Non-pigmented ciliary epithelial cell (primary cell): Measurements from ENCODE around the gene IFI6.

Experiments
- DNase-seq: peaks from one replicate; pipeline ENCODE4 v3.0.0-alpha.2; 2010; ENCODE audit warnings: low read depth

The IFI6 gene

DNA sequence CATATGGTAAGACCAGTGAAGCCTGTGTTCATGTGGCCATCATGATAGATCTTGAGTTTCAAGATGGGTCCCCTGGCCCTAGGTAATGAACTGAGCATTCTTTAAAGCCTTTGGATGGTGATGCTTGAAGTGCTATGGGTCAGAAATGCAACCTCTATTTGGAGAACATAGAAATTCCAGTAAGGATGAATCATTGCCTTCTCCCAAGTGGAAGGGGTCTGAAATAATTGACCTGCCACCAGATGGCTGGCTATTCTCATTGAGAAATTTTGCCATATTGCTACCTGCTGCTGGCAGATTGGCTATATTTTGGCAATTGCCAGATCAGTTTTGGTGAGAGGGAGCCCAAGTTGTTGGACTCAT lies 739 bp upstream of the IFI6 start:
- DNase-seq, result no peak

DNA sequence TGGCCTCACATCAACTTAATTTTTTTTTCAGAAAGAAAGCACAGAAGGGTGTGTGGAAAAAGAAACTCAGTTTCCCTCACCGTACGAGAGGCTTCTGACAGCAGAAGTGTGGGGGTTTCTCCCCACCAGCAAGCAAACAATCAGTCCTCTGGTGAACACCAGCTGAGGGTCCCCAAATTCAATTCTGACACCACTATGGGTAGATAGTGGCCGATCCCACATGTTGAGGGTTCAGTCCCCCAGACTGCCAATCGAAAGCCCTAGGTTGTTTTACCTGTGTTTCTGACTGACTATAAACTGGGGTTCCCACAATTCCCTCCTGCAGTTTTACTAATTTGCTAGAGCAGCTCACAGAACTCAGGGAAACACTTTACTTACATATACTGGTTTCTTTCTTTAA lies 2.1 kb downstream of the IFI6 start:
- DNase-seq, result no peak

DNA sequence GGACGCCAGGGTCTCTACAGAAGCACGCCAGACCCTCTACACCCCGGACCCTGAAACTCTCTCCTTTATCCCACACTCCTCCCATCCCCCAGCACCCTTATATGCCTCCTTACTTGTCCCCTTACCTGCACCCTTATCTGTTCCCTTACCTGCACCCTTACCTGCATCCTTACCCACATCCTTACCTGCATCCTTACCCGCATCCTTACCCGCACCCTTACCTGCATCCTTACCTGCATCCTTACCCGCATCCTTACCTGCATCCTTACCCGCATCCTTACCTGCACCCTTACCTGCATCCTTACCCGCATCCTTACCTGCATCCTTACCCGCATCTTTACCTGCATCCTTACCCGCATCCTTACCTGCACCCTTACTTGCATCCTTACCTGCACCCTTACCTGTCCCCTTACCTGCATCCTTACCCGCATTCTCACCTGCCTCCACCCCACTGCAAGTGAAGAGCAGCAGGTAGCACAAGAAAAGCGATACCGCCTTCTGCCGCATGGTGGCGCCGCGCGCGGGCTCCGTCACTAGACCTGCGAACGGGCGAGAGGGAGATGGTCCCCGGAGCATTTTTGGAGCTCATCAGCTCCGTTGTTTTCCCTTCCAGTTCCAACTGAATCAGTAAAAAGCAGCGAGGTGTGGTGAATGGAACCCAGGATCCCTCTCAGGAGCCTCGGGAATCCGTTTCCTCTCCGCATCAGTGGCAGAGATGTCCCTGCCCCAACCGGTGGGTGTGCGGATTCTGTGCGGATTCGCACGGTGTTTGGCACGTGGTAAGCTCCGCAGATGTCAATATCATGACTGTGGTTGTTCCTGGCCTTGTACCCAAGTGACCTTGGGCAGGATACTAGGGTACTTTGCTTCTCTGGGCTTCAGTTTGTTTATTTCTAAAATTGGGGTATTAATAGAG lies 2.9 kb downstream of the IFI6 start:
- DNase-seq, result no peak

DNA sequence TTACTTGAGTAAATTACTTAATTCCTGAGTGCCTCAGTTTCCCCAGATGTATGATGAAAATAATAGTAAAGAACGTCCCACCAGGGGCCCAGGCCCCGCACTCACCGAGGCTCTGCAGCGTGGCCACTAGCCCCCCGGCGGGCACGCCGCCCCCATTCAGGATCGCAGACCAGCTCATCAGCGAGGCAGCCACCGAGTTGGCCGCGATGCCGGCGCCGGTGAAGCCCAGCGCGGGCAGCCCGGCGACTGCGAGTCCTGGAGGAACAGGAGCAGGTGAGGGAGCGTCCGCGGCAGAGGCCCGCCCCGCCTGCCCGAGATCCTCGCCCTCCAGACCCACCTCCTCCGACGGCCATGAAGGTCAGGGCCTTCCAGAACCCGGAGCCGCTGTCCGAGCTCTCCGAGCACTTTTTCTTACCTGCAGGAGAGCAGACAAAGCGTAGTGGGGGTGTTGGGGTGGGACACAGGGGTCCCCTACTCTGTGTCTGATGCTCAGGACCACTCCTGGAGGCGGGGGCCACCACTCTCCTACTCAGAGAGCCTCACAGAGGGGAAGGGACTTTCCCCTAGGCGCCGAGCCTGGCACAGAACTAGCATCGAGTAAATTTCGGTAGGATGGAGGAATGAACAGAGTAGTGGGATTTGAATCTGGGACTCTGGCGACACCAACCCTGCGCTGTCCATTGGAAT lies 3.7 kb downstream of the IFI6 start:
- DNase-seq, result no peak

DNA sequence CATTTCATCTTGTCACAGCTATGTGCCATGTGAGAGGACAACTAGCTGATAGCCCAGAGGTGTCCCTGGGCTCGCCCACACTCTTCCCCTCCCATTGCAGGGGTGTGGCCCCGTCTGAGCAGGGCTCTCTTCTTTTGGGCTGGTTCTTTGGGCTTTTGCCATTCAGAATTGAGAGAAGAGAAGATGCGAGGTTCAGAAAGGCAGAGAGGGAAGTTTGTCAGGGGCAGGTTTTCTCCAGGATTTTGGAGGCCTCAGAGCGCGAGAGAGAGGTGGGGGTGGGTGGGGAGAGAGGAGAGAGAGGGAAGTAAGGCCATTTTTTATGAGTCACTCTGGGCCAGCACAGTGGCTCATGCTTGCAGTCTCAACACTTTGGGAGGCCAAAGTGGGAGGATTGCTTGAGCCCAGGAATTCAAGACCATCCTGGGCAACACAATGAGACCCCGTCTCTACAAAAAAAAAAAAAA lies 5.2 kb downstream of the IFI6 start:
- DNase-seq, result no peak

DNA sequence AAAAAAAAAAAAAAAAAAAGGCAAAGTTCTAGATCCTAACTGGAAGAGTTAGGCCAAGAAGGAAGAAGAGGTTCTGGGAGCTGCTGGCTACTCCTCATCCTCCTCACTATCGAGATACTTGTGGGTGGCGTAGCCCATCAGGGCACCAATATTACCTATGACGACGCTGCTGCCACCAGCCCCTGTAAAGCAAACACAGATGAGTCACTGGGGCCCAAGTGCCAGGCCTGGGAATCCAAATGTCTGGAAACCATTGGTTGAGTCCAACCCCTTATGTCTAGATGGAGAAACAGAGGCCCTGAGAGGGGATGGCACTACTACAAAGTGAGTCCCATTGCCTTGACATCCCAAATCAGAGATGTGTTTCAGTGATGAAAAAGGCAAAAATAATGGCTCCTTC lies 5.7 kb downstream of the IFI6 start:
- no peak for DNase-seq

DNA sequence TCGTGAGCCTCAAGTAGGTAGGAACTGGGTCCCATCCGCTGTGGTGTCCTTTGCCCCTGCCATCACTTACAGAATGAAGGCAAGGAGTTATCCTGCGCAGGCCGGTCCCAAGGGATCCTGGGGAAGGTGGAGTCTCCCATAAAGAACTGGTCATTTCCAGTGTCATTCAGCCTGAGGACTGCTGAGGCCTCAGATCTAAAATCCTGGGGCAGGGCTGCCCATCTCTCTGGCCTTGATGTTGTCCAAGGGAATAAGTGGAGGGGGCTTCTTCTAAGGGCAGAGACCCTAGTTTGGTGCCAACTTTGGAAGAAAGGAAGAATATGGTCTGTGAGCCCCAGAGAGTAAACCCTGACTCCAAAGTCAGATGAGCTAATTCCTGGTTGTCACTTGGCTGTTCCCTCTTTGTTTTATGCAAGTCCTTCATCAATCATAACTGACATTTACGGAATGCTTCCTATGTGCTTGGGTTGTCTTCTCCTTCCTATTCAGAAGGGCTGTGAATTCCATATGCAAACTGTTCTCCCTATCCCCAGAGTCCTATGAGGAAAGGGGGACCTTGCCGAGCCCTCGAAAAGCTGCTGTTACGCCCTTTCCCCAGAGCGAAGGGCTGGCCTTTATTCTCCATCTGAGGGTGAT lies 6.9 kb downstream of the IFI6 start:
- no peak for DNase-seq

DNA sequence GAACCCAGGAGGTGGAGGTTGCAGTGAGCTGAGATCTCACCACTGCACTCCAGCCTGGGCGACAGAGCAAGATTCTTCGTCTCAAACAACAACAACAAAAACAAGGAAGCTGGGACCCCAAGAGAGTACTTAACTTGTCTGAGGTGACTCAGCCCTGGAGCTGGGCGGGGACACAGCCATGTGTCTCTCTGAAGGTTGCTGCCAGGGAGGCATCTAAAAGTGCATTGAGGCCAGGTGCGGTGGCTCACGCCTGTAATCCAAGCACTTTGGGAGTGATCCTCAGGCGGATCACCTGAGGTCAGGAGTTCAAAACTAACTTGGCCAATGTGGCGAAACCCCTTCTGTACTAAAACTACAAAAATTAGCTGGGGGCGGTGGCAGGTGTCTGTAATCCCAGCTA lies 7.7 kb downstream of the IFI6 start:
- no peak for DNase-seq

DNA sequence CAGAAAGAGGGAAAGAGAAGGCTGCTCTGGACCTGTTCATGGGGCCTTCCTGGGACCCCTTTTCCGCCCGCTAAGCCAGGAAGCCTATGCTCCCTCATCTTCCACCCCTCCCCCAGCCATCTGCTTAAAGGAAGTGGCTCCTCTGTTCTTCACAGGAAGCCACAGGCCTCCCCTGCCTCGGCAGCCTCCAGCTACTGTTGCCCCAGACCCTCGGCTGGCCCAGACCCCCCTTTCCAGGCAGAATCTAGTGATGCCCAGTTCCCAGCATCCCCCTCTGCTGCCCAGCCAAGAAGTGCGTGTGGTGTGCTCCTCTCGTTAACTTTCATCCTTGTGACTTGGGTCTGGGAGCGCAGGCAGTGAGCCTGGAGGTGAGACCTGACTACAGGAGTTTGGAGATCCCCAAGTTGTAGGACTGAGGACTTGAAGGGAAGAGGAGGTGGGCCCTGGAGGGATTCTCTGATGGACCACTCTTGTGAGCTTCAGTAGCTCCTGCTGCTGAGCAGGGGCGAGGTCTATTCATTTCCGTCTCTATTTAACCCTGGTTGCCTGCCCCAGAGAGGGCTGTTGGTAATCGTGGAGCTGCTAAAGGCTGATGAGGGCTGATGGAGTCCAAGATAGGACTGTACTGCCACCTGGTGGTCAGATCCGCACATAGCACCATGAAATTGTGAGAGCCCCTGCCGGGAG lies 9.1 kb downstream of the IFI6 start:
- DNase-seq, result no peak

DNA sequence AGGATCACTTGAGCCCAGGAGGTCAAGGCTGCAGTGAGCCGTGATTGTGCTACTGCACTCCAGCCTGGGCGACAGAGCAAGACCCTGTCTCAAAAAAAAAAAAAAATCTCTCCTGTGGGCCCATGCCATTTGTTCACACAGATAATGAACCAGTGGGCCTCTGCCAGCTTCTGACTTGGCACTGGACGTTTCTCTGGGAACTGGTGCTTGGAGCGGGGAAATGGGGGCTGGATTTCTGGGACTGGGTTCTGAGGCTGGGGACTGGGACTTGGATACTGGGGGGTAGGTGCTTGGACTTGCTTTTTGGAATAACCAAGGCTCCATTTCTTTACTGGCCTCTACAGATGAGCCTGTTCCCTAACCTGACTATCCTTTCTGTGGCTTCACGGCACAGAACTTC lies 9.7 kb downstream of the IFI6 start:
- DNase-seq, result no peak

DNA sequence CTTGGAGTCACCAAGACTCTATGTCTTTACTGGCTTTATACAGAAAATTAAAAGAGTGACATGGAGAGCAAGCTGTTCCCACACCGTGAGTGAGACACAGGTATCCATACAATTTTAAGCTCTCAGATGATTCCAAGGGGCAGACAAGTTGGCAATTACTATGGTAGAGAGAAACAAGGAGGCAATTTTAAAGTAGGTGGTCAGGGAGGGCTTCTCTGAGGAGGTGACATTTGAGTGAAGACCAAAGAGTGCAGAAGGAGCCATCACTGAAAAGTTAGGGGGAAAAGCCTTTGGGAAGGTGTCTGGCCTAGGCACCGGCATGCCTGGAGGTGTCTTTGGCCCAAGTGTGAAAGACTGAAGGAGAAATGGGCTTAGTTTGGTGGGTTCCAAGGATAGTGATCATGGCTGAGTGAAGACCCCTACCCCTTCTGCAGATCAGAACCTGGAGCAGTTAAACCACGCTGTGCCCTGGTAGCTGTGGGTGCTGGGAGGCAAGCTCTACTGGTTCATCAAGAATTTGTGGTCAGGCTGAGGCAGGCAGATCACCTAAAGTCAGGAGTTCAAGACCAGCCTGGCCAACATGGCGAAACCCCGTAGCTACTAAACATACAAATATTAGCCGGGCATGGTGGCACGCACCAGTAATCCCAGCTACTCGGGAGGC lies 10.4 kb downstream of the IFI6 start:
- DNase-seq, result no peak

DNA sequence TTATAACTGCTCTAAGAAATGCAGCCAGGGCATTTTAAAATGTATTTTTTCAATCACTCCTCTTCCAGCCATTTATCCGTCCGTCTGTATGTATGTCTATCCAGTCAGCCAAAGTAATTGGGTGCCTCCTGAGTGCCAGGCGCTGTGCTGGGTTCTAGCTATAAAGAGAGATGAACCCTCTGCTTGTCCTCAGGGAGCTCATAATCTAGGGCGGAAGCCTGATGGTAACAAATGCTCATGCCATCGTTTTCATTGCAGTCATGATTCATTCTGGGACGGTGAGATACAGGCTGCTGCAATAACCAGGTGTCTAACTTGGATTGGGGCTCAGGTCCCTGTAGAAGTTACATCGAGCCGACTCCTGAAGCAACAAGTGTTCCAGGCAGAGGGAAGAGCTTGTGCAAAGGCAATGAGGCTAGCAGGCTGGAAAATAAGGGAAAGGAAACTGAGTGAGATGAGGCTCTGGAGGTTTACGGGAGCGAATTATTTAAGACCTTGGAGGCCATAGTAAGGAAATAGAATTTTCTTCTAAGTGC lies 11.6 kb downstream of the IFI6 start:
- no peak for DNase-seq

DNA sequence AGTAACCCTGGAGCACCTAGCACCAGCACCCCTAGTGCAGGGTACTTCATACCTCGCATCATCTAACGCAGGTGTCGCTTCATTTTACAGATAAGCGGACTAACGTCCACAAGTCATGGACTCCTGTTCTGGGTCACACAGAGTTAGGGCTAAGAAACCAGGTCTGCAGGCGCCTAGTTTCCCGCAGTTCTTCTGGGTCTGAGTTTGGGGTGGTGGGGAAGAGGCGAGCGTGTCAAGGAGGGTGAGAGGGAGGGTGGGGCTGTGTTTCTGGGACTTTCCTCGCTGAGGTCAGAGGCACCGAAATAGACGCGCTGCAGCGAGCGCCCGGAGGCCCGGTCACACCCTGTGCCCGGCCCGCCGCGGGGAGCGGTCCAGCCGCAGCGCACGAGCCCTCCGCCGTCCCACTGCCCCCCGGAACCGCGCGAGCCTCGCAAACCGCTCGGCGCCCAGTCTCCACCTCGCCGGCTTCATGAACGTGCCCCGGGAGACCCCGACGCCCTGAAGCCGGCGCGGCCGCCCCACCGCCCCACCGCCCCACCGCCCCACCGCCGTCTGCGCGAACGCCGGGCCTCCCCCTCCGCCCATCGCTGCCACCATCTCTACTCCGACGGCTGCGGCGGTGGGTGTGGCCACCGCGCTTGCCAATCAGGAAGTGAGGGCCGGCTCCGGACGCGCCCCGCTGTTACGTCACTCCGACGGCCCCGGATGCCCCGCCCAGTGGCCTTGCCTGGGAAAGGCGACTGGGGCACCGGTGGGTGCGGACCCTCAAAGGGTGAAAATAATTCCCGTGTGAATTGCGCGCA lies 12.3 kb downstream of the IFI6 start:
- DNase-seq, result no peak

DNA sequence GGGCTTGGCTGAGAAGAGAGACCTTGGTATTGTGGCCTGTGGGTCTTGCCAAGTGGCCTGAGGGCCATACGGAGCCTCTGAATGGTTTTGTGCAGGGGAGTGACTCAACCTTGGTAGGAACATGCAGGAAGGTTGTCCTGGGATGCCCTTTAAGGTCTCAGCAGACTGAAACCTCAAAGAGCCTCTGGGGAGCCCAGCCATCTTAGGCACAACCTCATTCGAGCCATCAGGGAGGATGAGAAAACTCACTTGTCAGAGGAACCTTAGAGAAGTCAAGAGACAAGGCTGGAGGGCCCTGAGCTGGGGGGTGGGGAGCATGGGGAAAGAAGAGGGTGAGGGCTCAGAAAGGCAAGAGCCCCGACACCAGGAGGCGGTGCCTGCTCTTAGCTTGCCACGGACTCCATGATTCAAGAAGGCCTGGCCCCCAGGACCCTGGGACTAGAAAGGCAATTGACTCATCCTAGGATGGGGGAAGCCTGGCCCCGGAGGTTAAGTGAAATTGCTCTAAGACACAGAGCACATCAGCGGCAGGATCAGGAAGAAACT lies 13.0 kb downstream of the IFI6 start:
- no peak for DNase-seq

DNA sequence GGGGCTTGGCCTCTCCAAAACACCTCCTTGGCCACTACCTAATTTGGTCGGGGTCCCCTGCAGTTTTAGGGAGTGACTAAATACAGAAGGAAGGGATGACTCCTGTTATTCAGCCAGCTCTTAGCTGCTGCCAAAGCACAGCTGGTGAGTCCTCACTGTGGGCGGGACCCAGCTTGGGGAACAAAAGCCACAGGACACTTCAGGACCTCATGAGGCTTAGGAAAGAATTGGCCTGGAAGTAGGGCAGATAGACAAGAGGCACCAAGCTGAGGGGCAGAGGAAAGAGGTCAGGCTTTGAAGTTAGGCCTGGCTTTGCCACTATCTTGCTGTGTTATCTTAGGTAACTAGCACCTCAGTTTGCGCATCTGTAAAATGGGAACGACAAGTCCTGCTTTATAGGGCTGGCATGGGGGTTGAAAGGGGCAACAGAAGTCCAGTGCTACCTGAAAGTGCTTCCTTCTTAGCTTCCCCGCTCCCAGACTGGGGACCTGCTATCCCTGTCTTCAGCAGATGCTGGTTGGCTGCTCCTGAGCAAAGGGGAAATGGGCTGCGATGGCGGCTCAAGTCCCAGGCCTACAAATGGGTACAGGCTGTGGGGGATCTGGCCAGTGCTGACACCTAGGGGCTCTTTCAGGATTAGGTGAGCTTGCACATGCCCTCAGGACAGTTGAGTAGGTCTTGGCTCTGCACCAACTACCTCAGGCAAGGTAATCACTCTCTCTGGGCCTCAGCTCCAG lies 15.7 kb downstream of the IFI6 start:
- DNase-seq, result no peak

DNA sequence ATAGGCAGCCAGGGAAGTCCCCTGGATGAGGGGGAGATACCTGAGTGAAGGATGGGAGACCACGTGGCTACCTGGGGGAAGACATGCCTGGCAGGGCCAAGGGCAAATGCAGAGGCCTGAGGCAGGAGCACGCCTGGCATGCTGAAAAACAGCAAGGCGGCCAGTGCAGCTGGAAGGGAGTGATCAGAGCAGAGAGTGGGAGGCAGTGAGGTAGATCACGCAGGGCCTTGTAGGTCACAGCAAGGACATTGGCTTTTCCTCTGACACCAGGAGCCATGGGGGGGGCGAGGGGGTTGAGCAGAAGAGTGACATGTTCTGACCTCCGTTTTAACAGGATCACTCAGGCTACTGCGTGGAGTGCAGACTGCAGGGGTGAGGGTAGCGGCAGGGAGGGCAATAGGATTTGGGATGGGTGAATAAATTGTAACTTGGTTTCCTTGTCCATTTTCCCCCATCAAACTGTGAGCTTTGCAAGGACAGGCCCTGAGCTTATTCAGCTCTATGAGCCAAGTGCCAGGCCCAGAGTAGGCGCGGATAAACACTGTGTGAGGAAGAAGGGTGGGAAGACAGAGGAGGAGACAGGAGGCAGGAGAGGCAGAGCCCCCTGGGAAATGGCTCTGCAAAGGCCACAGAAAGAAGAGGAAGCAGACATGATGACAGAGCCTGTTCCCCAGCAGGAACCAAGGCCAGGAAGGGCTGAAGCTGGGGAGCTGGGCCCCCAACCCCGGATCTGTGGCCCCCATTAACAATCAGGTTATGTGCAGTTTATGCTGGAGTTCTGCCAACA lies 16.6 kb downstream of the IFI6 start:
- DNase-seq, result no peak

DNA sequence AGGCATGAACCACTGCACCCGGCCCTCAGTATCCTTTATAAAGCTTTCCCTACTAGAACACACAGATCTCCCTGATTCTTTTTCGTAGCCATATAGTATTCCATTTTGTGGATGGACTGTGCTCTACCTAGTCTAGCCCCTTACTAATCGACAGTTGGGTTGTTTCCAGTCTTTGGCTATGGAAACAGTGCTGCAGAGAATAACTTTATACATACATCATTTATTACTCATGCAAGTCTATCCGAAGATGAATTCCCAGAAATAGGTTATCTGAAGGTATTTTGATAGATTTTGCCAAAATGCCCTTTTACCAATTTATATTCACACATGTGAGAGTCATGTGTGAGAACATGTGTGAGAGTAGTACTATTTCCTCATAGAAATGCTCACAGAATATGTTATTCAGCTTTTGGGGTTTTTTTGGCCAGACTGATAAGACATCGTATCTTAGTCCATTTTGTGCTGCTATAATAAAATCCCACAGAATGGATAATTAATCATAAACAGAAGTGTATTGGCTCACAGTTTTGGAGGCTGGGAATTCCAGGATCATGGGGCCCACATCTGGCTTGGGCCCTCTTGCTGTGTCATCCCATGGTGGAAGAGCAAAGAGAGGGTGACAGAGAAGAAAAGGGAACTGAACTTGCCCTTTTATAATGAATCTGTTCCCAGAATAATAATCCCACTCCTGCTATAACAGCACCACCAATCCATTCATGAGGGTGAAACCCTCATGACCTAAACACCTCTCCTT lies 19.7 kb downstream of the IFI6 start:
- no peak for DNase-seq

DNA sequence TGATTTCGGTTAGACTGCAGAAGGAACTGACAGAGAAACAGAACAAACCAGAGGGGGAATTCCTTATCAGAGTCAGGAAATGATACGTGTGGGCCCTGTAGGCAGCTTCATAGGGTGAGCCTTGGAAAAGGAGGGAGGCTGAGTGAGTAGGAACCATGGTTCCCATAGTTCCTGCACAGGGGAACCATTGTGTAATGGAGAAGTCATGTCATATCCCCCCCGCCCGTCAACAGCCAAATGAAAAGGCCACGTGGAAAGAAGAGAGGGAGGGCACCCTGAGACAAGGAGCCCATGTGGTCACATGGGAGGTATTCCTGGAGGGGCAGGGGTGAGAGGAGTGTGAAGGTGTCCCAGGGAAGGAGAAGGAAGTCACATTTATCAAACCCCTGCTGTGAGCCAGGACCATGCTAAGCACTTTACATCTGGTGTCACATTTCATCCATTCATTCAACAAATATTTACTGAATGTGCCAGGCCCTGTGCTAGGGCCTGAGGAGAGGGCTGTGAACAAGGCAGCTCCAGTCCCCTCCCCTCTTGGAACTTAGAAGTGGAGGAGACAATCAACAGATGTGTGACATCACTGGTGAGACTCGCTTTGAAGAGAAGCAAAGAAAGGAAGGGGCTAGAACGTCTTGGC lies 21.3 kb downstream of the IFI6 start:
- no peak for DNase-seq
